Loucy (cell line): ENCODE results near the gene SAXO2.
"Not testable (repeated sequence)": the region's sequence is repeated elsewhere in the genome, so short reads cannot be mapped to it uniquely, and the experiment has no call there.

ENCODE experiments used
- EZH2phosphoT487 ChIP-seq: fragments of 200-600 bp; IDR thresholded peaks from 2 replicates; pipeline ENCODE4 v1.6.1; 2018; ENCODE audit warnings: antibody characterized with exemption, mild to moderate bottlenecking, moderate library complexity, borderline replicate concordance
- TF ChIP-seq, protein P1 (sequence below): fragments of 200-600 bp; sonication (generic); conservative IDR thresholded peaks from 2 replicates; pipeline ENCODE4 v1.5.1; 2014; ENCODE audit warnings: mild to moderate bottlenecking, antibody characterized with exemption, low read length

DNA sequence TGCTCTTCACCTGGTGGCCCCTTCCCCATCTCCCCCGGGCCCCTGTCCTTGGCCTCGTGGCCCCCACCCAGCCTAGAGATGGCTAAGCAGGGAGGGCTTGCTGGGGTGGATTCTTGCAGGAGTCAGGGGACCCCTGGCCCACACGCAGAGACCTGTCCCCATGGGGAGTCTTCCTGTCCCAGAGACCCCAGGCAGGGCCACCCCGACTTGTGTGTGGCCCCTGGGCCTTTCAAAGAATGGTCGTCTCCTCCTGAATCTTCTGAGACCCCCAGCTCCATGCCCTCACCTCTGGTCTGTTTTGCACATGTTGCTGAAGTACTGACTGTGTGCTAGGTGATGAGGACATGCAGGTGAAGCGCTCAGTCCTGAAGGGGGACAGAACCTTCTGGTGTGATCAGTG, 58.2 kb downstream of the SAXO2 start:
- TF ChIP-seq, protein P1, sequence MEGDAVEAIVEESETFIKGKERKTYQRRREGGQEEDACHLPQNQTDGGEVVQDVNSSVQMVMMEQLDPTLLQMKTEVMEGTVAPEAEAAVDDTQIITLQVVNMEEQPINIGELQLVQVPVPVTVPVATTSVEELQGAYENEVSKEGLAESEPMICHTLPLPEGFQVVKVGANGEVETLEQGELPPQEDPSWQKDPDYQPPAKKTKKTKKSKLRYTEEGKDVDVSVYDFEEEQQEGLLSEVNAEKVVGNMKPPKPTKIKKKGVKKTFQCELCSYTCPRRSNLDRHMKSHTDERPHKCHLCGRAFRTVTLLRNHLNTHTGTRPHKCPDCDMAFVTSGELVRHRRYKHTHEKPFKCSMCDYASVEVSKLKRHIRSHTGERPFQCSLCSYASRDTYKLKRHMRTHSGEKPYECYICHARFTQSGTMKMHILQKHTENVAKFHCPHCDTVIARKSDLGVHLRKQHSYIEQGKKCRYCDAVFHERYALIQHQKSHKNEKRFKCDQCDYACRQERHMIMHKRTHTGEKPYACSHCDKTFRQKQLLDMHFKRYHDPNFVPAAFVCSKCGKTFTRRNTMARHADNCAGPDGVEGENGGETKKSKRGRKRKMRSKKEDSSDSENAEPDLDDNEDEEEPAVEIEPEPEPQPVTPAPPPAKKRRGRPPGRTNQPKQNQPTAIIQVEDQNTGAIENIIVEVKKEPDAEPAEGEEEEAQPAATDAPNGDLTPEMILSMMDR, result not testable (repeated sequence)
- TF ChIP-seq EZH2phosphoT487, result not testable (repeated sequence)
